PFSK-1 (cell line): Measurements from ENCODE around the gene RPTOR.

Experiments used
- FOXP2 ChIP-seq: optimal IDR thresholded peaks from 2 replicates; pipeline ENCODE3; 2011; ENCODE audit warnings: borderline replicate concordance, control low read depth, inconsistent platforms; ENCODE audit not compliant: insufficient read depth; ENCODE audit errors: extremely low read length, extremely low read depth
- POLR2AphosphoS5 ChIP-seq: IDR thresholded peaks from 2 replicates; pipeline ENCODE4 v1.6.1; 2012; ENCODE audit warnings: low read depth, mild to moderate bottlenecking, control low read depth, low read length, moderate library complexity
- SIN3A ChIP-seq: IDR thresholded peaks from 2 replicates; pipeline ENCODE4 v1.6.1; 2012; ENCODE audit warnings: mild to moderate bottlenecking, low read length, moderate library complexity, borderline replicate concordance; ENCODE audit not compliant: insufficient read depth
- TAF1 ChIP-seq: IDR thresholded peaks from 2 replicates; pipeline ENCODE4 v1.6.1; 2012; ENCODE audit warnings: low read length, control low read depth, borderline replicate concordance; ENCODE audit not compliant: insufficient read depth
- TF ChIP-seq, protein P1 (sequence below), 2 experiments: IDR thresholded peaks; 2 replicates each; pipeline versions ENCODE4 v1.6.1 to v1.8.0; 2011 to 2012; ENCODE audit warnings: low read depth in 2 of 2, low read length in 2 of 2, control low read depth in 1 of 2, inconsistent platforms in 1 of 2, mild to moderate bottlenecking in 1 of 2, moderate library complexity in 1 of 2; ENCODE audit not compliant: insufficient read depth in 1 of 2

Gene RPTOR

DNA sequence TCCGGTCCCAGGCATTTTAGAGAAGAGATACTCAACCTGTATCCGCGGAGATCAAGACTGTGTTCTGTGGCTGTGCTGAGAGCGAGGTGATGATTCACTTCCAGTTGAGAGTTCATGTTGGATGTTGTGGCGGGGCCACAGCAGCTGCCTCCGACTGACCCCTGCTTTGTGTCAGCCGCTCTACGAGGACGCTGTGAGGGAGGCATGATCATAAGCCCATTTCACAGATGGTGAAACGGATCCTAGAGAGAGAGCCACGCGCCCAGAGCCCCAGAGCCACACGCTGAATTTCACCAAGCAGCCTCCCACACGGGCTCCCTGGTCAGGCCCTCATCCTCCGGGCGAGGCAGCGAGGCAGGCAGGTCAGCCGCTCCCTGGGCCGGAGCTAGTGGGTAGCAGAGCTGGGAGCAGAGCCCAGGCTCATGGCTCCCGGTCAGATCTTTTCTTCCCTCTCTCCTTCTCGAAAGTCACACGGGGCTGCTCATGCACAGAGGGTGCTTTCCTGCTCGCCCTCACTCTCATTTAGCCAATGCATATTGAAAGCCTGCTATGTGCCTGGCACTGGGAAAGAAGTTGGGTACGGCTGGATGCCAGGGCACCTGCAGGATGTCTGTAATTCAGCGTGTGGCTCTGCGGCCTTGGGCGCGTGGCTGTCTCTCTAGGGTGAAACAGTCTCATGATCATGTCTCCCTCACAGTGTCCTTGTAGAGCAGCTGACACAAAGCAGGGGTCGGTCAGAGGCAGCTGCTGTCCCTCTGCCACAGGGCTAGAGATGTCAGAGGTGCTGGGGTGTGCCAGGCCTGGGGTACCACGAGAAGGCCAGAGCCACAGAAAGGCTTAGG lies 291.4 kb downstream of the RPTOR start:
- no peak for TF ChIP-seq POLR2AphosphoS5
- TF ChIP-seq, protein P1, sequence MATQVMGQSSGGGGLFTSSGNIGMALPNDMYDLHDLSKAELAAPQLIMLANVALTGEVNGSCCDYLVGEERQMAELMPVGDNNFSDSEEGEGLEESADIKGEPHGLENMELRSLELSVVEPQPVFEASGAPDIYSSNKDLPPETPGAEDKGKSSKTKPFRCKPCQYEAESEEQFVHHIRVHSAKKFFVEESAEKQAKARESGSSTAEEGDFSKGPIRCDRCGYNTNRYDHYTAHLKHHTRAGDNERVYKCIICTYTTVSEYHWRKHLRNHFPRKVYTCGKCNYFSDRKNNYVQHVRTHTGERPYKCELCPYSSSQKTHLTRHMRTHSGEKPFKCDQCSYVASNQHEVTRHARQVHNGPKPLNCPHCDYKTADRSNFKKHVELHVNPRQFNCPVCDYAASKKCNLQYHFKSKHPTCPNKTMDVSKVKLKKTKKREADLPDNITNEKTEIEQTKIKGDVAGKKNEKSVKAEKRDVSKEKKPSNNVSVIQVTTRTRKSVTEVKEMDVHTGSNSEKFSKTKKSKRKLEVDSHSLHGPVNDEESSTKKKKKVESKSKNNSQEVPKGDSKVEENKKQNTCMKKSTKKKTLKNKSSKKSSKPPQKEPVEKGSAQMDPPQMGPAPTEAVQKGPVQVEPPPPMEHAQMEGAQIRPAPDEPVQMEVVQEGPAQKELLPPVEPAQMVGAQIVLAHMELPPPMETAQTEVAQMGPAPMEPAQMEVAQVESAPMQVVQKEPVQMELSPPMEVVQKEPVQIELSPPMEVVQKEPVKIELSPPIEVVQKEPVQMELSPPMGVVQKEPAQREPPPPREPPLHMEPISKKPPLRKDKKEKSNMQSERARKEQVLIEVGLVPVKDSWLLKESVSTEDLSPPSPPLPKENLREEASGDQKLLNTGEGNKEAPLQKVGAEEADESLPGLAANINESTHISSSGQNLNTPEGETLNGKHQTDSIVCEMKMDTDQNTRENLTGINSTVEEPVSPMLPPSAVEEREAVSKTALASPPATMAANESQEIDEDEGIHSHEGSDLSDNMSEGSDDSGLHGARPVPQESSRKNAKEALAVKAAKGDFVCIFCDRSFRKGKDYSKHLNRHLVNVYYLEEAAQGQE (IDR thresholded peaks at IDR 0.05; ENCODE audit: insufficient read depth in 1 of 2, low read depth in 2 of 2, low read length in 2 of 2): no peak
- no peak for TF ChIP-seq FOXP2
- no peak for TF ChIP-seq SIN3A
- no peak for TF ChIP-seq TAF1

DNA sequence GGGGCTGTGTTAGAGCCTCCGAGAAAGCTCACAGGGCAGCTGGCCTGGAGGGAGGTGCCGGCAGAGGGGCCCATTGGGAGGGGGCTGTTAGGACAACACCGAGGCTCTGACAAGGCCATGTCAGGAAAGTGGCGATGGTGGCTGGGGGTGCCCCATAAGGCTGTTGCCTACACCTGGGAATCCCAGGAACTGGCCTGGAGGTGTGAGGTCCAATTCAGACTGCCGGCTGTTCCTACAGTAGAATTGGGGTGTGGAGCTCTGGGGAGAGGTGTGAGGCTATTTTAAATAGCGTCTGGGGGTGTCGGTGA lies 292.0 kb downstream of the RPTOR start:
- no peak for TF ChIP-seq POLR2AphosphoS5
- TF ChIP-seq TAF1: no peak
- TF ChIP-seq FOXP2: no peak
- TF ChIP-seq SIN3A: no peak
- TF ChIP-seq, protein P1 (IDR thresholded peaks at IDR 0.05; ENCODE audit: insufficient read depth in 1 of 2, low read depth in 2 of 2, low read length in 2 of 2): no peak

DNA sequence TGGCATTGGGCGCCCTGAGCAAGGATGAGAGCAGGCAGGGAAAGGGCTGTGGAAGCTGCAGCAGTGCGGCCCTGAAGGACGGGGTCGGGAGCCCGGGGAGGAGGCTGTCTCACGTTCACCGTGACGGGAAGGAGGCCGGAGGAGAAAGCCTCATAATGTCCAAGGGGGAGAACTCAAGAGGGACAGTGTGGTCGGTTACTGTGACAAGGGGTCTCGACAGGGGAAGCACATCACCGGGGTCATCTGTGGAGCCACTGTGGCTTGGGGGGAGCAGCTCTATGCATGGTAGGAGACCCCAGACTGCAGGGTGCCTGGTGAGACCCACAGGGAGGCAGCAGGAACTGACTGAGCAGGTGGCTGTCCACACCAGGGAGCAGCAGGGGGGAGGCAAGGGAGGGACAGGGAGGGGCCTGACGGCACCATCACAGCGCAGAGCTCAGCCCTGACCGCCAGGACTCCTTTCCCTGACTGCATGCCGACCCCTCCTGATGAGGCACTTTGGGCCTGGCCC lies 292.4 kb downstream of the RPTOR start:
- TF ChIP-seq, protein P1 (IDR thresholded peaks at IDR 0.05; ENCODE audit: insufficient read depth in 1 of 2, low read depth in 2 of 2, low read length in 2 of 2): no peak
- TF ChIP-seq FOXP2: no peak
- no peak for TF ChIP-seq TAF1
- no peak for TF ChIP-seq SIN3A
- no peak for TF ChIP-seq POLR2AphosphoS5

DNA sequence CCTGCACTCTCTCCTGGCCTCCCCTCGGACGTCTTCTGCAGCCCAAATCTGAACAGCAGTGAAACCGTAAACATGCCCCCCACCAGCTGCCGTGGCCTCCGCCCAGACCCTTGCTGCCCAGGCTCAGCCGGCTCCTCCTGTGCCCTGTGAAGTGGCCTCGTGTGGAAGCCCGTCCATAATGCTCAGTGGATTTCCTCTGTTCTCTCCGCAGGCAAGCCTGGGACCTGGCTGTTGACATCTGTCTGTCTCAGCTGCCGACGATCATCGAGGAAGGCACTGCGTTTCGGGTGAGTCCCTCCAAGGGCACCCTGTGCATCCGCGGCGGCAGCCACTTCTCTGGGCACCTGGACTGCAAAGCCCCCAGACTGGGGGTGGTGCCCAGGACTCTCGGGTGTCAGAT lies 293.1 kb downstream of the RPTOR start:
- TF ChIP-seq POLR2AphosphoS5 (no peak), TAF1 (no peak), FOXP2 (no peak), SIN3A (no peak)
- TF ChIP-seq, protein P1 (IDR thresholded peaks at IDR 0.05; ENCODE audit: insufficient read depth in 1 of 2, low read depth in 2 of 2, low read length in 2 of 2): no peak
